ENCODE results near the gene OR5AP2. TPM values are rescaled to one million over a fixed set of nuclear protein-coding genes. Genes with fewer than 3 reads are reported as not detected.
"Not testable (repeated sequence)": the region's sequence is repeated elsewhere in the genome, so short reads cannot be mapped to it uniquely, and the experiment has no call there.

OR5AP2 gene
- not detected for total RNA-seq

DNA sequence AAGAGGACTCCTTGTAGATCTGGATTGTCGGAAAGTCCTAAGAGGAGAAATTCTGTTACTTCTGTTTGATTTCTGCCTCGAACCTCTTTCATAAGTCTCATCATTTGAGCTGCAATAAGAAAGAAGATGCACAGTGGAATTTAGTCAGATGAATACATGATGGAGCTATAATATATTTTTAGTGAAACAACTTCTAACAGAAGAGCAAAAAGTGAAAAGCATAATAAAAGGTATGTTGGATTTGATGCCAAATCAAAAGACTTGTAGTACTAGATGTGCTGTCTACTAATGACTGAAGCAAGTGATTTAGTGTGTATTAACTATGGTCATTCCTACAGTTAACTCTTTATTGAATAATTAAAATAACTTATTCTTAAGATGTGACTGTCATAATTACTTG lies at the start of gene OR5AP2:
OR5AP2 (minus strand) TSS at position 101 of the 400 bp plus-strand sequence; CDS start at position 101, 0 bp downstream.
- ATAC-seq (ENCODE audit: low FRiP score in 2 of 2) (no peak), DNase-seq (no peak)
- TF ChIP-seq, protein P1, sequence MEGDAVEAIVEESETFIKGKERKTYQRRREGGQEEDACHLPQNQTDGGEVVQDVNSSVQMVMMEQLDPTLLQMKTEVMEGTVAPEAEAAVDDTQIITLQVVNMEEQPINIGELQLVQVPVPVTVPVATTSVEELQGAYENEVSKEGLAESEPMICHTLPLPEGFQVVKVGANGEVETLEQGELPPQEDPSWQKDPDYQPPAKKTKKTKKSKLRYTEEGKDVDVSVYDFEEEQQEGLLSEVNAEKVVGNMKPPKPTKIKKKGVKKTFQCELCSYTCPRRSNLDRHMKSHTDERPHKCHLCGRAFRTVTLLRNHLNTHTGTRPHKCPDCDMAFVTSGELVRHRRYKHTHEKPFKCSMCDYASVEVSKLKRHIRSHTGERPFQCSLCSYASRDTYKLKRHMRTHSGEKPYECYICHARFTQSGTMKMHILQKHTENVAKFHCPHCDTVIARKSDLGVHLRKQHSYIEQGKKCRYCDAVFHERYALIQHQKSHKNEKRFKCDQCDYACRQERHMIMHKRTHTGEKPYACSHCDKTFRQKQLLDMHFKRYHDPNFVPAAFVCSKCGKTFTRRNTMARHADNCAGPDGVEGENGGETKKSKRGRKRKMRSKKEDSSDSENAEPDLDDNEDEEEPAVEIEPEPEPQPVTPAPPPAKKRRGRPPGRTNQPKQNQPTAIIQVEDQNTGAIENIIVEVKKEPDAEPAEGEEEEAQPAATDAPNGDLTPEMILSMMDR (IDR thresholded peaks at IDR 0.05) = no peak
- no peak for TF ChIP-seq EP300 (IDR thresholded peaks at IDR 0.05)
- no peak for TF ChIP-seq POLR2AphosphoS5 (IDR thresholded peaks at IDR 0.05)
- TF ChIP-seq POLR2A (IDR thresholded peaks at IDR 0.05) = no peak
- Histone ChIP-seq H3K36me3 (no peaks in the 10 kb centered on the region), H3K4me3 (no peak within 1 kb of the TSS), H3K4me1 (no peaks in the 10 kb centered on the region), H3K9me3 (no peaks in the 10 kb centered on the region), H3K27me3 (no peaks in the 10 kb centered on the region), H3K27ac (no peak within 1 kb of the TSS)
- WGBS, 2 donors = 73 to 74% methylated on average over 2 of the region's 2 CpGs

DNA sequence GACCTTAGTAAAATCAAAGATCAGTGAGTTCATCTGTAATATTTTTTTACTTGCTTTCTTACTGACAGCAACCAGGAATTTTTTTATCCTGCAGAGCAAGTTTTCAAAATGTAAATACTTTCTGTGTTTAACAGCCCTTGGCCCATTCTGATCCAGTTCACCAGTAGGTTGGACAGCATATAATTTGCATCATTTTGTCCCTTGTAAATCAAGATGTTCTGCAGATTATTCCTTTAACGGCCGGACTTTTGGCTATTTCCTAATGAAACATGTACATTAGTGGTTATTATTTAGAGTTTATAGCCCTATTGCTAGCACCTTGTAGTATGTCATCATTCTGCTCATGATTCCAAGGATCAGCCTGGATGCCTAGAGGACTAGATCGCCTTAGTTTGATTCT lies 48.9 kb upstream of the OR5AP2 start:
- not testable (repeated sequence) for DNase-seq; H3K9me3 ChIP-seq; H3K27ac ChIP-seq; H3K27me3 ChIP-seq; H3K4me3 ChIP-seq; ATAC-seq (ENCODE audit: low FRiP score in 2 of 2); H3K4me1 ChIP-seq; H3K36me3 ChIP-seq
- 78 to 86% methylated on average over 3 of the region's 3 CpGs for whole genome bisulfite sequencing, 2 donors

DNA sequence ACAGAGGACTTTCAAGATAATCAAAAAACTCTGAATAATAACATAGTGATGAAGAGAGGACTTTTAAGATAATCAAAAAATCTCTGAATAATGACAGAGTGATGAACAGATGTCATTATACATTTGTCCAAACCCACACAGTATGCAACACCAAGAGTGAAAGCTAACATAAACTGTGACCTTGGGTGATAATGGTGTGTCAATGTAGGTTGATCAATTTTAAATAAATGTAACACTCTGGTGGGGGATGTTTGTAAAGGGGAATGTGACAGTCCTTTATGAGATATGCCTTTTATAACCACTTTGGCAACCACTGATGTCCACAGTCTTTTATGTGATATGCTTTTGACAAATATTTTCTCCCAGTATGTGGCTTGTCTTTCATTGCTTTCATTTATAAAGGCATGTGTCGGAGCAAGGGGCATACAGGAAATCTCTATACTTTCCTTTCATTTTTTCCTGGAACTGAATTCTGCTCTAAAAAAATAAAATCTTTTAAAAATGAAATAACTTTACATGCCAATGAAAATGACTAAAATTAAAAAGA lies 46.4 kb upstream of the OR5AP2 start:
- Histone ChIP-seq H3K36me3 (no peaks in the 10 kb centered on the region), H3K27ac (no peak overlapping the region), H3K4me1 (no peaks in the 10 kb centered on the region), H3K9me3 (no peaks in the 10 kb centered on the region), H3K4me3 (no peak overlapping the region), H3K27me3 (no peaks in the 10 kb centered on the region)
- ATAC-seq (ENCODE audit: low FRiP score in 2 of 2) (no peak), DNase-seq (no peak)
- 69 to 77% methylated on average over 1 of the region's 1 CpG for WGBS, 2 donors
- TF ChIP-seq POLR2A (IDR thresholded peaks at IDR 0.05) (no peak), POLR2AphosphoS5 (IDR thresholded peaks at IDR 0.05) (no peak), EP300 (IDR thresholded peaks at IDR 0.05) (no peak)
- TF ChIP-seq, protein P1 (IDR thresholded peaks at IDR 0.05) = no peak

DNA sequence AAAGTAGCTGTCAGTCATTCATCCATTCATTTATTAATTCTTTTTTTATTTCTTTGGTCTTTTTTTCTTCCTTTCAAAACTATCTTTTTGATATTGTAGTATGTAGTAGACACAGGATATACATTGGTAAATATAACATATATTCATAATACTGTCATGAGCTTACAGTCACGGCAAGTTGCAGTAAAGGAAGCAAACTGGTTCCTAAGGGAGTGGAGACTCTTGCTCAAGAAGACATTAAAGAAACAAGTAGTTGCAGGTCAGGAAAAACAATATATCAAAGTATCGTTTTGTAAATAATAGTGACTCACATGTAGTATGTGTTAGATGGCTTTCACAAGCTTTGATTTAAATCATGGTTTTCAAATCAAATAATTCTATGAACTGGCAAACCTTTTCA lies 28.7 kb upstream of the OR5AP2 start:
- DNase-seq = no peak
- Histone ChIP-seq H3K9me3 (no peaks in the 10 kb centered on the region), H3K27ac (no peak overlapping the region), H3K4me3 (no peak overlapping the region), H3K4me1 (no peaks in the 10 kb centered on the region), H3K27me3 (no peaks in the 10 kb centered on the region), H3K36me3 (no peaks in the 10 kb centered on the region)
- WGBS, 2 donors = 76 to 81% methylated on average over 2 of the region's 2 CpGs
- TF ChIP-seq POLR2A (IDR thresholded peaks at IDR 0.05) (no peak), EP300 (IDR thresholded peaks at IDR 0.05) (no peak), POLR2AphosphoS5 (IDR thresholded peaks at IDR 0.05) (no peak)
- TF ChIP-seq, protein P1 (IDR thresholded peaks at IDR 0.05) = no peak
- no peak for ATAC-seq (ENCODE audit: low FRiP score in 2 of 2)

DNA sequence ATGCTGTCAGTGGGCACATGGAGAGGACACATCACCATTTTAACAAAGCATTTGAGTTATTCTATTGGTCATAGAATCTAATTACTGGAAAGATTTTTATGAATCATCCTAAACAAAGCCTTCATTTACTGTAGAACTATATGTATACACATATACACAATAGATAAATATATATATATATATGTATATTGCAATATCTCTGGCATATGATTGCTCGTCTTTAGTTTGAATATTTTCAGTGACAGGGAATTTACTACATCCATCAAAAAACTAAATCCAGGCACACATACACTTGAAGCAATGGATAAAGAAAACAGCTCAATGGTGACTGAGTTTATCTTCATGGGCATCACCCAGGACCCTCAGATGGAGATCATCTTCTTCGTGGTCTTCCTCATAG lies 21.1 kb upstream of the OR5AP2 start, which contains the start of gene OR5AR1:
OR5AR1 (plus strand) TSS at position 301 of the 400 bp plus-strand sequence; CDS start at position 301, 0 bp downstream.
- no peaks in the 10 kb centered on the region for H3K9me3 ChIP-seq
- H3K4me1 ChIP-seq = no peaks in the 10 kb centered on the region
- H3K27ac ChIP-seq = no peak within 1 kb of the TSS
- WGBS, 2 donors = 77% methylated on average over 2 of the region's 2 CpGs
- no peak for DNase-seq
- TF ChIP-seq POLR2A (IDR thresholded peaks at IDR 0.05) (no peak), POLR2AphosphoS5 (IDR thresholded peaks at IDR 0.05) (no peak), EP300 (IDR thresholded peaks at IDR 0.05) (no peak)
- TF ChIP-seq, protein P1 (IDR thresholded peaks at IDR 0.05) = no peak
- no peaks in the 10 kb centered on the region for H3K27me3 ChIP-seq
- H3K36me3 ChIP-seq = no peaks in the 10 kb centered on the region
- no peak for ATAC-seq (ENCODE audit: low FRiP score in 2 of 2)
- H3K4me3 ChIP-seq = no peak within 1 kb of the TSS

Data from upper lobe of left lung (tissue), 6 donors.